Transverse colon (tissue), 4 donors: ENCODE results near the gene TOB1. TPM values are rescaled to one million over a fixed set of nuclear protein-coding genes. Genes with fewer than 3 reads are reported as not detected.

Experiments
- DNase-seq: peaks from one replicate; pipeline ENCODE4 v3.0.0-alpha.2; 2019
- H3K27ac ChIP-seq, 4 donors: fragments of 200-600 bp; sonication (generic); 2 replicates each; pipeline ENCODE4 v1.5.1; 2016 to 2018; ENCODE audit warnings: inconsistent platforms in 4 of 4
- H3K27me3 ChIP-seq: fragments of 200-600 bp; sonication (generic); 2 replicates; pipeline ENCODE4 v1.5.1; 2017; ENCODE audit warnings: inconsistent platforms
- H3K36me3 ChIP-seq, 4 donors: fragments of 200-600 bp; sonication (generic); 2 replicates each; pipeline ENCODE4 v1.5.1; 2017 to 2019; ENCODE audit warnings: inconsistent platforms in 4 of 4
- H3K4me1 ChIP-seq, 4 donors: fragments of 200-600 bp; sonication (generic); 2 replicates each; pipeline ENCODE4 v1.5.1; 2017 to 2020; ENCODE audit warnings: inconsistent platforms in 4 of 4
- H3K4me3 ChIP-seq, 4 donors: fragments of 200-600 bp; sonication (generic); 1 replicate in 1 of 4; 2 replicates in 3 of 4; pipeline versions ENCODE4 v1.5.1 to v1.6.1; 2017 to 2019; ENCODE audit warnings: inconsistent platforms in 4 of 4
- H3K9me3 ChIP-seq, 2 donors: fragments of 200-600 bp; sonication (generic); 2 replicates each; pipeline ENCODE4 v1.5.1; 2017 to 2019; ENCODE audit warnings: inconsistent platforms in 2 of 2
- CTCF ChIP-seq, 5 experiments: fragments of 200-600 bp in 3 of 5; fragments of 450-650 bp in 2 of 5; sonication (generic) in 3 of 5; IDR thresholded peaks; 1 replicate in 2 of 5; 2 replicates in 3 of 5; pipeline ENCODE4 v1.5.1; 2016 to 2017; ENCODE audit warnings: antibody characterized with exemption in 5 of 5, inconsistent platforms in 3 of 5, mild to moderate bottlenecking in 2 of 5, moderate library complexity in 1 of 5
- EP300 ChIP-seq: sonication (generic); formaldehyde crosslinking; IDR thresholded peaks from one replicate; pipeline ENCODE4 v1.6.1; 2017; ENCODE audit warnings: antibody characterized with exemption, low read depth
- POLR2A ChIP-seq: fragments of 450-650 bp; IDR thresholded peaks from one replicate; pipeline ENCODE4 v1.6.1; 2016; ENCODE audit warnings: antibody characterized with exemption, mild to moderate bottlenecking, moderate library complexity
- POLR2AphosphoS5 ChIP-seq, 3 donors: sonication (generic); formaldehyde crosslinking; IDR thresholded peaks; one replicate each; pipeline ENCODE4 v1.6.1; 2016; ENCODE audit warnings: antibody characterized with exemption in 3 of 3
- WGBS, 2 donors: methylation state at CpG; one replicate each; pipeline ENCODE4 v1.1.5; 2018; ENCODE audit warnings: low coverage in 1 of 2; 5-methylcytosine and 5-hydroxymethylcytosine counted together
- in situ Hi-C, 4 donors: fragments of 200-750 bp; cut with MboI; loops; one replicate each; pipeline versions ENCODE4 v1.15.0 to v1.15.1; 2017; ENCODE audit warnings: low sequenced_read_pairs in 3 of 4, low pct_ligation_motif_present in 1 of 4, low pct_unique_long_range_greater_than_20kb in 1 of 4
- intact Hi-C: fragments of 100-400 bp; cut with DNase I; formaldehyde crosslinking; loops from one replicate; pipeline ENCODE4 v1.15.1; 2023; ENCODE audit warnings: low total_unique reads
- total RNA-seq, 4 donors: library from RNA; depleted of rRNA; stranded (reverse); fragments of >200 nt; gene quantifications; one replicate each; pipeline ENCODE4 v1.1.0, GENCODE V29; 2016

The TOB1 gene
- total RNA-seq, 4 donors from 2014 or later: 69.1 to 88.3 (median 75.5) TPM

DNA sequence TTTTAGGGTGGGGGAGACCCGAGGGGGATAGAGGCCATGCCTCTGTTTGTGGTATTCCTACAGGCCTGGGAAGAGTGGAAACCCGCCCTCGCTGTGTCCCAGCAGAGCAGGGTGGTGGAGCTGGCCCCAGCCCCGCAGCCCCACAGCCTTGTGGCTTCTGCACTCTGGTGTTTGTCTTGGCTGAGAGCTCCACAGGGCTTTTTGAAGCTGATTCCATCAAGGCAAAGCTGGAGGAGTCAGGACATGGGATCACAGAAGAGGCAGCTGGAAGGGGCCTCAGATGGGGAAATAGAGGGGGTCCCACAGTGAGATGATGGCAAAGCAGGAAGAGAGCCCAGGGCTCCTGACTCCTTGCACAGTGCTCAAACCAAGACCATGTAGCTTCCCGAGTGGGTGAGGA, 35.8 kb downstream of the TOB1 start:
- no peaks in the 10 kb centered on the region for H3K36me3 ChIP-seq
- H3K27me3 ChIP-seq: peaks cover 17% of the 10 kb centered on the region
- in situ Hi-C loops: loop anchor here in 2 of 4 donors (10.0 to 25.0 kb wide), 2 partner anchors 286 to 293 kb away; partner anchors contain the start of genes SPATA20 (in 2 of the 2) and EPN3 (in 1 of the 2)
- DNase-seq: no peak
- no peak overlapping the region for H3K4me3 ChIP-seq
- H3K9me3 ChIP-seq: no peaks in the 10 kb centered on the region
- TF ChIP-seq CTCF (IDR thresholded peaks at IDR 0.05) (no peak), EP300 (no peak), POLR2AphosphoS5 (IDR thresholded peaks at IDR 0.05) (no peak), POLR2A (no peak)
- WGBS, 2 donors: 63 to 79% methylated on average over 2 to 5 of the region's 5 CpGs
- peaks cover 0 to 10% (median 9%) of the 10 kb centered on the region in 4 donors for H3K4me1 ChIP-seq
- intact Hi-C loops: no loop called here
- H3K27ac ChIP-seq: no peak overlapping the region

DNA sequence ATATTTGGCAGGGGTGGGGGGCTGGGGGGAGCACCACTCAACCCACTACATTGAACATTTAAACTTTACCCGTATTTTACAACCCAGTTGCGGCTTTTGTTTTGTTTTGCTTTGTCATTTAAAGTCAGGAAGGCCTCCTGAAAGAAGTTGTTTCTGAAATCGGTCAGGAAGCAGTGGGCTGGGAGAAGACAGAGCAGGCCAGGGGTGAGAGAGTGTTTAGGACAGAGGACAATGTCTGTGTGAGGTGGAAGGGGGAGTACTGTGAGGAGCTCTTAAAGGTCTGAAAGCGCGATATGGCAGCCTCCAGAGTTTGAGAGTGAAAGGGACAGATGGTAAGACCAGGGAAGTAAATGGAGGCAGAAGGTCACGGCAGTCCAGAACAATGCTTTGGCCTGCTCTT, 36.8 kb downstream of the TOB1 start:
- no peaks in the 10 kb centered on the region for H3K9me3 ChIP-seq
- DNase-seq: no peak
- intact Hi-C loops (no loop called here), in situ Hi-C loops (loop anchor here in 1 of 4 donors (25.0 kb wide), 1 partner anchor 292 kb away; the partner anchor contains the start of genes EPN3 and SPATA20)
- H3K4me3 ChIP-seq: no peak overlapping the region
- peak overlapping the region in 1 of 4 donors; percentile 53 for H3K27ac ChIP-seq
- no peaks in the 10 kb centered on the region for H3K36me3 ChIP-seq
- H3K27me3 ChIP-seq: peaks cover 8% of the 10 kb centered on the region
- WGBS, 2 donors: 50 to 70% methylated on average over 4 to 6 of the region's 6 CpGs
- TF ChIP-seq POLR2AphosphoS5 (IDR thresholded peaks at IDR 0.05) (no peak), EP300 (no peak), POLR2A (no peak), CTCF (IDR thresholded peaks at IDR 0.05) (no peak)
- peaks cover 0 to under 1% (median 0%) of the 10 kb centered on the region in 4 donors for H3K4me1 ChIP-seq

GRCh38 chr17:50828508-50829170, 37.5 kb downstream of the TOB1 start:
- no peak for TF ChIP-seq POLR2A
- no peak for TF ChIP-seq EP300
- TF ChIP-seq POLR2AphosphoS5 (IDR thresholded peaks at IDR 0.05): no peak
- no peak for TF ChIP-seq CTCF (IDR thresholded peaks at IDR 0.05)
- intact Hi-C loops: no loop called here
- WGBS, 2 donors: 70 to 82% methylated on average over 5 to 6 of the region's 6 CpGs
- H3K27me3 ChIP-seq: peaks cover under 1% of the 10 kb centered on the region
- H3K36me3 ChIP-seq: no peaks in the 10 kb centered on the region
- DNase-seq: no peak
- H3K27ac ChIP-seq: peak overlapping the region in 1 of 4 donors; percentile 53
- H3K9me3 ChIP-seq: no peaks in the 10 kb centered on the region
- no peaks in the 10 kb centered on the region for H3K4me1 ChIP-seq
- no peak overlapping the region for H3K4me3 ChIP-seq
- in situ Hi-C loops: loop anchor here in 1 of 4 donors (25.0 kb wide), 1 partner anchor 291 kb away; the partner anchor contains the start of genes EPN3 and SPATA20

DNA sequence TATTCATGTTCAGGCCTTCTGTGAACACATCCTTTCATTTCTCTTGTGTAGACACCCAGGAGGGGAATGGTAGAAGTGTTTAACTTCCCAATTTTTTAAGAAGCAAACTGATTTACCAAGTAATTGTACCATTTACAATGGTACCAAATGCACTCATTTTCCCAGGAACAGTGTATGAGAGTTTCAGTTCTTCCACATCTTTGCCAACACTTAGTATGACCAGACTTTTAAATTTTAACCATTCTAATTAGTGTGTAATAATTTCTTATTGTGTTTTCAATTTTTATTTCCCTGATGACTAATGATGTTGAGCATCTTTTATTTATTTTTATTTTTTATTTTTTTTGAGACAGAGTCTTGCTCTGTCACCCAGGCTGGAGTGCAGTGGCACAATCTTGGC, 41.0 kb downstream of the TOB1 start:
- in situ Hi-C loops: loop anchor here in 1 of 4 donors (25.0 kb wide), 1 partner anchor 288 kb away; the partner anchor contains the start of genes EPN3 and SPATA20
- no peak overlapping the region for H3K27ac ChIP-seq
- TF ChIP-seq EP300 (no peak), CTCF (IDR thresholded peaks at IDR 0.05) (no peak), POLR2AphosphoS5 (IDR thresholded peaks at IDR 0.05) (no peak), POLR2A (no peak)

More for the DNA sequence above, 41.0 kb downstream of the TOB1 start:
- Histone ChIP-seq H3K4me1 (no peaks in the 10 kb centered on the region), H3K9me3 (no peaks in the 10 kb centered on the region), H3K4me3 (no peak overlapping the region), H3K27me3 (no peaks in the 10 kb centered on the region), H3K36me3 (no peaks in the 10 kb centered on the region)
- intact Hi-C loops: no loop called here
- no peak for DNase-seq
